Mesendoderm (in vitro differentiated cells): Measurements from ENCODE around the gene PPA1.

Experiments
- DNase-seq: peaks from one replicate; pipeline ENCODE4 v3.0.0; 2013
- H2AK5ac ChIP-seq: 2 replicates; pipeline ENCODE4 v1.6.1; 2013; ENCODE audit warnings: low read length, inconsistent platforms
- H2BK120ac ChIP-seq: 2 replicates; pipeline ENCODE4 v1.6.1; 2013; ENCODE audit warnings: low read depth, mild to moderate bottlenecking, low read length, moderate library complexity, mixed read lengths
- H2BK15ac ChIP-seq: replicated peaks from 2 replicates; pipeline ENCODE4 v1.6.1; 2013; ENCODE audit warnings: low read depth, mild to moderate bottlenecking, moderate library complexity
- H2BK5ac ChIP-seq: 2 replicates; pipeline ENCODE4 v1.6.1; 2013; ENCODE audit warnings: low read length, inconsistent platforms
- H3K18ac ChIP-seq: 2 replicates; pipeline ENCODE4 v1.6.1; 2013; ENCODE audit warnings: mild to moderate bottlenecking, low read length, mixed read lengths
- H3K23ac ChIP-seq: one replicate; pipeline ENCODE4 v1.6.1; 2013; ENCODE audit warnings: low read length
- H3K27ac ChIP-seq: 2 replicates; pipeline ENCODE4 v1.5.1; 2013; ENCODE audit warnings: low read depth, mild to moderate bottlenecking, inconsistent platforms, low read length, moderate library complexity
- H3K27me3 ChIP-seq: 2 replicates; pipeline ENCODE4 v1.6.1; 2013; ENCODE audit warnings: low read length, control low read depth, mild to moderate bottlenecking, inconsistent platforms; ENCODE audit not compliant: insufficient read depth, poor library complexity
- H3K36me3 ChIP-seq: 2 replicates; pipeline ENCODE4 v1.6.1; 2013; ENCODE audit warnings: low read length, inconsistent platforms; ENCODE audit not compliant: control insufficient read depth, insufficient read depth
- H3K4ac ChIP-seq: one replicate; pipeline ENCODE4 v1.6.1; 2013; ENCODE audit warnings: low read depth, mild to moderate bottlenecking, low read length, moderate library complexity
- H3K4me1 ChIP-seq: 2 replicates; pipeline ENCODE4 v1.6.1; 2013; ENCODE audit warnings: low read depth, low read length, inconsistent platforms; ENCODE audit not compliant: control insufficient read depth
- H3K4me2 ChIP-seq: 2 replicates; pipeline ENCODE4 v1.6.1; 2013; ENCODE audit warnings: low read length
- H3K4me3 ChIP-seq: 2 replicates; pipeline ENCODE4 v1.5.1; 2013; ENCODE audit warnings: mild to moderate bottlenecking, low read length
- H3K56ac ChIP-seq: one replicate; pipeline ENCODE4 v1.6.1; 2013; ENCODE audit warnings: low read length
- H3K79me1 ChIP-seq: 2 replicates; pipeline ENCODE4 v1.6.1; 2013; ENCODE audit warnings: low read length, inconsistent platforms
- H3K79me2 ChIP-seq: 2 replicates; pipeline ENCODE4 v1.6.1; 2013; ENCODE audit warnings: mild to moderate bottlenecking, low read length; ENCODE audit not compliant: control insufficient read depth, insufficient read depth
- H3K9ac ChIP-seq: 2 replicates; pipeline ENCODE4 v1.6.1; 2013; ENCODE audit warnings: low read length, inconsistent platforms
- H4K5ac ChIP-seq: one replicate; pipeline ENCODE4 v1.6.1; 2013; ENCODE audit warnings: low read length
- H4K8ac ChIP-seq: one replicate; pipeline ENCODE4 v1.6.1; 2013; ENCODE audit warnings: low read depth, mild to moderate bottlenecking, control low read depth, low read length, moderate library complexity
- WGBS: extraction: QIAGEN DNeasy Blood & Tissue Kit; methylation state at CpG from one replicate; pipeline ENCODE4 v1.1.7; 2013; ENCODE audit warnings: low lambda C conversion rate, missing lambda C conversion rate; ENCODE audit not compliant: insufficient coverage; ENCODE audit errors: extremely low coverage; 5-methylcytosine and 5-hydroxymethylcytosine counted together

PPA1 gene

GRCh38 chr10:70191972-70192305, 41.3 kb downstream of the PPA1 start:
- no peaks in the 10 kb centered on the region for H3K79me1 ChIP-seq
- no peak overlapping the region for H3K4me3 ChIP-seq
- no peak overlapping the region for H3K4me2 ChIP-seq
- H3K18ac ChIP-seq, result no peak overlapping the region
- no peak overlapping the region for H3K9ac ChIP-seq
- no peak overlapping the region for H2BK120ac ChIP-seq
- no peak overlapping the region for H2AK5ac ChIP-seq
- H3K56ac ChIP-seq, result no peak overlapping the region
- H3K4ac ChIP-seq, result no peak overlapping the region
- no peak overlapping the region for H3K23ac ChIP-seq
- no peak overlapping the region for H3K27ac ChIP-seq
- no peak overlapping the region for H4K5ac ChIP-seq
- H3K36me3 ChIP-seq, result no peaks in the 10 kb centered on the region
- no peaks in the 10 kb centered on the region for H3K27me3 ChIP-seq
- no peak overlapping the region for H2BK5ac ChIP-seq
- H2BK15ac ChIP-seq, result no peak overlapping the region
- H3K79me2 ChIP-seq, result no peaks in the 10 kb centered on the region
- H3K4me1 ChIP-seq, result no peaks in the 10 kb centered on the region
- H4K8ac ChIP-seq, result no peak overlapping the region
- DNase-seq, result no peak

- WGBS, result no CpG with 5 or more reads among the region's 4 CpGs
- Histone ChIP-seq H3K27ac (no peak overlapping the region), H3K18ac (no peak overlapping the region), H2BK120ac (no peak overlapping the region), H3K79me1 (no peaks in the 10 kb centered on the region), H3K4me2 (no peak overlapping the region), H2BK15ac (no peak overlapping the region), H3K23ac (no peak overlapping the region), H3K56ac (no peak overlapping the region), H2AK5ac (no peak overlapping the region), H3K36me3 (no peaks in the 10 kb centered on the region), H4K5ac (no peak overlapping the region), H3K79me2 (no peaks in the 10 kb centered on the region), H2BK5ac (no peak overlapping the region), H3K9ac (no peak overlapping the region), H3K27me3 (no peaks in the 10 kb centered on the region), H3K4me1 (no peaks in the 10 kb centered on the region), H3K4ac (no peak overlapping the region), H3K4me3 (no peak overlapping the region), H4K8ac (no peak overlapping the region)
- DNase-seq, result no peak
These were observed 41.9 kb downstream of the PPA1 start for GRCh38 chr10:70191161-70191971.

- no peak overlapping the region for H3K18ac ChIP-seq
- H3K27ac ChIP-seq, result no peak overlapping the region
- H3K23ac ChIP-seq, result no peak overlapping the region
- no peak overlapping the region for H3K4me2 ChIP-seq
- no peaks in the 10 kb centered on the region for H3K79me1 ChIP-seq
- H3K4me1 ChIP-seq, result no peaks in the 10 kb centered on the region
- no peak overlapping the region for H3K4me3 ChIP-seq
- H3K79me2 ChIP-seq, result no peaks in the 10 kb centered on the region
- H3K9ac ChIP-seq, result no peak overlapping the region
- no peak overlapping the region for H2AK5ac ChIP-seq
- no peak overlapping the region for H2BK5ac ChIP-seq
- no peak overlapping the region for H4K5ac ChIP-seq
- DNase-seq, result no peak
- WGBS, result no CpG with 5 or more reads among the region's 5 CpGs
- H3K36me3 ChIP-seq, result no peaks in the 10 kb centered on the region
- no peak overlapping the region for H3K4ac ChIP-seq
- H2BK120ac ChIP-seq, result no peak overlapping the region
- no peak overlapping the region for H4K8ac ChIP-seq
- no peak overlapping the region for H2BK15ac ChIP-seq
- H3K56ac ChIP-seq, result no peak overlapping the region
- no peaks in the 10 kb centered on the region for H3K27me3 ChIP-seq
These were observed 42.6 kb downstream of the PPA1 start for GRCh38 chr10:70190581-70190980.

- no peaks in the 10 kb centered on the region for H3K79me1 ChIP-seq
- no peak overlapping the region for H3K4me3 ChIP-seq
- no peaks in the 10 kb centered on the region for H3K36me3 ChIP-seq
- H4K8ac ChIP-seq, result no peak overlapping the region
- no peak overlapping the region for H2BK15ac ChIP-seq
- no peak overlapping the region for H3K56ac ChIP-seq
- H2AK5ac ChIP-seq, result no peak overlapping the region
- H3K4ac ChIP-seq, result no peak overlapping the region
- H3K27me3 ChIP-seq, result no peaks in the 10 kb centered on the region
- H4K5ac ChIP-seq, result no peak overlapping the region
- H3K79me2 ChIP-seq, result no peaks in the 10 kb centered on the region
- H3K23ac ChIP-seq, result no peak overlapping the region
- no CpG with 5 or more reads among the region's 8 CpGs for WGBS
- no peak overlapping the region for H3K4me2 ChIP-seq
- no peak overlapping the region for H3K9ac ChIP-seq
- H3K4me1 ChIP-seq, result no peaks in the 10 kb centered on the region
- no peak overlapping the region for H2BK5ac ChIP-seq
- H3K18ac ChIP-seq, result no peak overlapping the region
- no peak overlapping the region for H2BK120ac ChIP-seq
- H3K27ac ChIP-seq, result no peak overlapping the region
- DNase-seq, result no peak
These were observed 43.1 kb downstream of the PPA1 start for GRCh38 chr10:70190102-70190501.

- Histone ChIP-seq H2BK5ac (no peak overlapping the region), H3K4me1 (no peaks in the 10 kb centered on the region), H3K9ac (no peak overlapping the region)
These were observed 44.5 kb downstream of the PPA1 start for GRCh38 chr10:70188768-70189167.

DNA sequence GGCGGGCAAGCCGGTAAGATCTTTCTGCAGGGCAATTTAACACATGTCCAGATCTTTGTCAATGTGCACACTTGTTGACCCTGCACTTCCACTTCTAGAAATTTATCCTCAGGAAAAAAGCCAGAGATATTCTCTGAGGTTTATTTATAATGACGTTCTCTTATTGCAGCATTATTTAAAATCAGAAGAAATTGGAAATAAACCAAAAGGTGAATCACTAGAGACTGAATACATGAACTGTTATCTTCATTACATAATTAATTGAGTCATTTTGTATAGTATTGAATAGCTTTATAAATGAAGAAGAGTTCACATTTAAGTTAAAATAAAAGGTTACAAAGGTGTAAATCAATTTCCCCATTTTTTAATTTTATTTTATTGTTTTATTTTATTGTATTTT, 46.7 kb downstream of the PPA1 start:
- Histone ChIP-seq H3K27me3 (no peaks in the 10 kb centered on the region), H4K8ac (no peak overlapping the region), H3K23ac (no peak overlapping the region), H3K56ac (no peak overlapping the region), H2BK5ac (no peak overlapping the region), H3K4me1 (no peaks in the 10 kb centered on the region), H3K79me1 (no peaks in the 10 kb centered on the region), H3K4ac (no peak overlapping the region), H3K4me3 (no peak overlapping the region), H3K27ac (no peak overlapping the region), H2BK120ac (no peak overlapping the region), H2BK15ac (no peak overlapping the region), H3K18ac (no peak overlapping the region), H3K36me3 (no peaks in the 10 kb centered on the region), H3K9ac (no peak overlapping the region), H3K79me2 (no peaks in the 10 kb centered on the region), H3K4me2 (no peak overlapping the region), H4K5ac (no peak overlapping the region), H2AK5ac (no peak overlapping the region)
- WGBS, result no CpG with 5 or more reads among the region's 3 CpGs
- DNase-seq, result no peak

More at GRCh38 chr10:70188768-70189167, 44.5 kb downstream of the PPA1 start:
- no peaks in the 10 kb centered on the region for H3K27me3 ChIP-seq
- no peak overlapping the region for H4K8ac ChIP-seq
- no CpG with 5 or more reads among the region's 1 CpG for WGBS
- H3K56ac ChIP-seq, result no peak overlapping the region
- no peak overlapping the region for H4K5ac ChIP-seq
- no peak overlapping the region for H3K4ac ChIP-seq
- H3K79me2 ChIP-seq, result no peaks in the 10 kb centered on the region
- no peaks in the 10 kb centered on the region for H3K36me3 ChIP-seq
- H3K27ac ChIP-seq, result no peak overlapping the region
- no peak overlapping the region for H3K18ac ChIP-seq
- DNase-seq, result no peak
- no peak overlapping the region for H3K4me2 ChIP-seq
- H2BK120ac ChIP-seq, result no peak overlapping the region
- H3K23ac ChIP-seq, result no peak overlapping the region
- H3K79me1 ChIP-seq, result no peaks in the 10 kb centered on the region
- no peak overlapping the region for H2AK5ac ChIP-seq
- H3K4me3 ChIP-seq, result no peak overlapping the region
- no peak overlapping the region for H2BK15ac ChIP-seq
